HEK293 (cell line): ENCODE results near the gene EIF4G3.

ENCODE experiments used
- CTCF ChIP-seq: fragments of 450-650 bp; formaldehyde crosslinking; IDR thresholded peaks from 2 replicates; pipeline ENCODE4 v1.5.1; 2016; ENCODE audit warnings: missing biosample characterization, missing genetic modification characterization
- GLI2 ChIP-seq: fragments of 450-650 bp; formaldehyde crosslinking; IDR thresholded peaks from 2 replicates; pipeline ENCODE4; 2017; ENCODE audit warnings: missing biosample characterization, missing genetic modification characterization, low read depth, borderline replicate concordance
- RBAK ChIP-seq: fragments of 450-650 bp; formaldehyde crosslinking; IDR thresholded peaks from 2 replicates; pipeline ENCODE4 v1.5.1; 2016; ENCODE audit warnings: missing biosample characterization, missing genetic modification characterization
- ZNF138 ChIP-seq: fragments of 450-650 bp; formaldehyde crosslinking; IDR thresholded peaks from 2 replicates; pipeline ENCODE4 v1.5.1; 2016; ENCODE audit warnings: missing biosample characterization, missing genetic modification characterization, borderline replicate concordance
- ZNF174 ChIP-seq: fragments of 450-650 bp; formaldehyde crosslinking; IDR thresholded peaks from 2 replicates; pipeline ENCODE4 v1.5.0; 2017; ENCODE audit warnings: missing biosample characterization, mild to moderate bottlenecking, missing genetic modification characterization
- ZNF26 ChIP-seq: fragments of 450-650 bp; formaldehyde crosslinking; IDR thresholded peaks from 2 replicates; pipeline ENCODE4 v1.5.1; 2016; ENCODE audit warnings: missing biosample characterization, missing genetic modification characterization
- ZNF274 ChIP-seq, 2 experiments: fragments of 200-500 bp in 1 of 2; fragments of 450-650 bp in 1 of 2; sonication (Bioruptor generic) in 1 of 2; formaldehyde crosslinking in 1 of 2; IDR thresholded peaks; 2 replicates each; pipeline versions ENCODE4 v1.5.1 to v1.6.1; 2014 to 2016; ENCODE audit warnings: borderline replicate concordance in 1 of 2, inconsistent platforms in 1 of 2, low read length in 1 of 2, missing biosample characterization in 1 of 2, missing genetic modification characterization in 1 of 2
- ZNF292 ChIP-seq: fragments of 450-650 bp; formaldehyde crosslinking; IDR thresholded peaks from 2 replicates; pipeline ENCODE4 v1.5.1; 2016; ENCODE audit warnings: low read depth, missing biosample characterization, missing genetic modification characterization, borderline replicate concordance
- ZNF324 ChIP-seq: fragments of 450-650 bp; formaldehyde crosslinking; IDR thresholded peaks from 2 replicates; pipeline ENCODE4 v1.5.1; 2016; ENCODE audit warnings: missing biosample characterization, missing genetic modification characterization
- ZNF394 ChIP-seq: fragments of 450-650 bp; formaldehyde crosslinking; IDR thresholded peaks from 2 replicates; pipeline ENCODE4 v1.5.1; 2016; ENCODE audit warnings: missing biosample characterization, missing genetic modification characterization, mild to moderate bottlenecking, moderate library complexity, borderline replicate concordance
- ZNF423 ChIP-seq: fragments of 450-650 bp; formaldehyde crosslinking; IDR thresholded peaks from 2 replicates; pipeline ENCODE4 v1.5.1; 2016; ENCODE audit warnings: missing biosample characterization, missing genetic modification characterization
- ZNF660 ChIP-seq: fragments of 450-650 bp; IDR thresholded peaks from 2 replicates; pipeline ENCODE4 v1.5.1; 2018; ENCODE audit warnings: missing biosample characterization, mild to moderate bottlenecking, missing genetic modification characterization
- ZNF792 ChIP-seq: fragments of 450-650 bp; formaldehyde crosslinking; IDR thresholded peaks from 2 replicates; pipeline ENCODE4 v1.5.1; 2016; ENCODE audit warnings: missing biosample characterization, missing genetic modification characterization
- ZSCAN30 ChIP-seq: fragments of 450-650 bp; IDR thresholded peaks from 2 replicates; pipeline ENCODE4 v1.5.1; 2018; ENCODE audit warnings: missing biosample characterization, mild to moderate bottlenecking, missing genetic modification characterization, moderate library complexity

GRCh38 chr1:21201650-21202049, 25.0 kb upstream of the EIF4G3 start:
- no peak for TF ChIP-seq ZNF174 (tag by site-specific recombination)
- no peak for TF ChIP-seq ZNF138
- TF ChIP-seq ZNF26 (tag by site-specific recombination) = no peak
- TF ChIP-seq GLI2 (tag by site-specific recombination) = no peak
- TF ChIP-seq ZNF792 (tag by site-specific recombination) = no peak
- TF ChIP-seq RBAK (tag by site-specific recombination) = no peak
- TF ChIP-seq ZSCAN30 (tag by site-specific recombination) = no peak
- no peak for TF ChIP-seq ZNF324 (tag by site-specific recombination)
- no peak for TF ChIP-seq ZNF423 (tag by site-specific recombination)
- TF ChIP-seq ZNF274 (IDR thresholded peaks at IDR 0.05; ENCODE audit: low read length) = no peak
- no peak for TF ChIP-seq ZNF274 (tag by site-specific recombination; IDR thresholded peaks at IDR 0.05; ENCODE audit: borderline replicate concordance)
- TF ChIP-seq ZNF394 (tag by site-specific recombination) = no peak
- TF ChIP-seq ZNF292 (tag by site-specific recombination) = no peak
- no peak for TF ChIP-seq CTCF
- no peak for TF ChIP-seq ZNF660
